ENCODE measurements around the gene LMX1B.
"Not testable (repeated sequence)": the region's sequence is repeated elsewhere in the genome, so short reads cannot be mapped to it uniquely, and the experiment has no call there.

LMX1B gene

GRCh38 chr9:126700296-126700695, 86.6 kb downstream of the LMX1B start:
- DNase-seq: no peak

GRCh38 chr9:126700903-126701812, 87.4 kb downstream of the LMX1B start:
- no peak for DNase-seq

- DNase-seq: no peak
Measured at GRCh38 chr9:126701813-126702140, 88.0 kb downstream of the LMX1B start.

GRCh38 chr9:126702151-126703001, 88.6 kb downstream of the LMX1B start:
- DNase-seq: no peak

- no peak for DNase-seq
Measured at GRCh38 chr9:126703002-126703865, 89.5 kb downstream of the LMX1B start.

- DNase-seq: no peak
Measured at GRCh38 chr9:126703866-126704156, 90.1 kb downstream of the LMX1B start.

- no peak for DNase-seq
Measured at GRCh38 chr9:126704157-126704891, 90.6 kb downstream of the LMX1B start.

GRCh38 chr9:126704892-126705766, 91.4 kb downstream of the LMX1B start:
- DNase-seq: peak; percentile 14 to 57

- DNase-seq: peak in 1 of 2 experiments; percentile 1
Measured at GRCh38 chr9:126705767-126706697, 92.3 kb downstream of the LMX1B start.

GRCh38 chr9:126706698-126707053, 92.9 kb downstream of the LMX1B start:
- no peak for DNase-seq

- no peak for DNase-seq
Measured at GRCh38 chr9:126707083-126707482, 93.4 kb downstream of the LMX1B start.

GRCh38 chr9:126707712-126708111, 94.0 kb downstream of the LMX1B start:
- not testable (repeated sequence) for DNase-seq

GRCh38 chr9:126708178-126708577, 94.5 kb downstream of the LMX1B start:
- DNase-seq: no peak

GRCh38 chr9:126709241-126709640, 95.5 kb downstream of the LMX1B start:
- DNase-seq: no peak

GRCh38 chr9:126715382-126715781, 101.7 kb downstream of the LMX1B start:
- DNase-seq: no peak

GRCh38 chr9:126717441-126717840, 103.7 kb downstream of the LMX1B start:
- DNase-seq: not testable (repeated sequence)

GRCh38 chr9:126719618-126720031, 105.9 kb downstream of the LMX1B start:
- DNase-seq: peak in 1 of 2 experiments; percentile 14

- DNase-seq: no peak
Measured at GRCh38 chr9:126720036-126720435, 106.3 kb downstream of the LMX1B start.

GRCh38 chr9:126720661-126721563, 107.2 kb downstream of the LMX1B start:
- DNase-seq: no peak

All from NCI-H446 (cell line).